ENCODE results near the gene ASTN1. TPM values are rescaled to one million over a fixed set of nuclear protein-coding genes. Genes with fewer than 3 reads are reported as not detected.

ASTN1 gene
- total RNA-seq, 2 experiments from 2014 or later = not detected

GRCh38 chr1:176831150-176831549 is 333.4 kb downstream of the ASTN1 start:
- intact Hi-C loops (cut with micrococcal nuclease) = no loop called here
- ChIA-PET POLR2A (no interaction called here), CTCF (no interaction called here)
- Mint-ChIP-seq H3K4me1 (ENCODE audit: low read depth) (no peaks in the 10 kb centered on the region), H3K9me3 (no peaks in the 10 kb centered on the region), H3K27me3 (no peaks in the 10 kb centered on the region), H3K36me3 (no peaks in the 10 kb centered on the region), H3K4me3 (no peak overlapping the region), H3K27ac (no peak overlapping the region)
- DNase-seq = no peak

GRCh38 chr1:176829261-176829660 is 335.3 kb downstream of the ASTN1 start:
- Mint-ChIP-seq H3K4me1 (ENCODE audit: low read depth) (no peaks in the 10 kb centered on the region), H3K9me3 (no peaks in the 10 kb centered on the region), H3K36me3 (no peaks in the 10 kb centered on the region), H3K4me3 (no peak overlapping the region), H3K27me3 (no peaks in the 10 kb centered on the region), H3K27ac (no peak overlapping the region)
- ChIA-PET CTCF (interaction anchor here (0.8 kb wide), 1 partner anchor 14 kb away, joined by 4 read pairs; no protein-coding TSS in a partner anchor), POLR2A (no interaction called here)
- DNase-seq = no peak
- intact Hi-C loops (cut with micrococcal nuclease) = no loop called here

- Mint-ChIP-seq H3K4me3 (no peak overlapping the region), H3K27me3 (peaks cover 4% of the 10 kb centered on the region), H3K36me3 (no peaks in the 10 kb centered on the region), H3K9me3 (no peaks in the 10 kb centered on the region), H3K4me1 (ENCODE audit: low read depth) (no peaks in the 10 kb centered on the region), H3K27ac (no peak overlapping the region)
- intact Hi-C loops (cut with micrococcal nuclease) = no loop called here
- no peak for DNase-seq
- ChIA-PET CTCF (no interaction called here), POLR2A (no interaction called here)
Observed at GRCh38 chr1:176826265-176826664, 338.2 kb downstream of the ASTN1 start.

- intact Hi-C loops (cut with micrococcal nuclease) = no loop called here
- H3K4me1 Mint-ChIP-seq (ENCODE audit: low read depth) = no peaks in the 10 kb centered on the region
- peaks cover 4% of the 10 kb centered on the region for H3K27me3 Mint-ChIP-seq
- no peaks in the 10 kb centered on the region for H3K36me3 Mint-ChIP-seq
- DNase-seq = no peak
- POLR2A ChIA-PET = no interaction called here
- H3K4me3 Mint-ChIP-seq = no peak overlapping the region
- no peak overlapping the region for H3K27ac Mint-ChIP-seq
- CTCF ChIA-PET = no interaction called here
- H3K9me3 Mint-ChIP-seq = no peaks in the 10 kb centered on the region
Observed at GRCh38 chr1:176820391-176821031, 344.0 kb downstream of the ASTN1 start.

GRCh38 chr1:176816232-176816631 is 348.3 kb downstream of the ASTN1 start:
- Mint-ChIP-seq H3K27ac (no peak overlapping the region), H3K4me3 (no peak overlapping the region), H3K9me3 (no peaks in the 10 kb centered on the region), H3K36me3 (no peaks in the 10 kb centered on the region), H3K27me3 (no peaks in the 10 kb centered on the region), H3K4me1 (ENCODE audit: low read depth) (no peaks in the 10 kb centered on the region)
- POLR2A ChIA-PET = no interaction called here
- DNase-seq = no peak
- intact Hi-C loops (cut with micrococcal nuclease) = no loop called here
- CTCF ChIA-PET = no interaction called here

- H3K4me3 Mint-ChIP-seq = no peak overlapping the region
- no peaks in the 10 kb centered on the region for H3K36me3 Mint-ChIP-seq
Observed at GRCh38 chr1:176815621-176816020, 348.9 kb downstream of the ASTN1 start.

GRCh38 chr1:176811511-176812288 is 352.8 kb downstream of the ASTN1 start:
- Mint-ChIP-seq H3K27me3 (no peaks in the 10 kb centered on the region), H3K4me3 (no peak overlapping the region), H3K36me3 (no peaks in the 10 kb centered on the region), H3K27ac (no peak overlapping the region), H3K4me1 (ENCODE audit: low read depth) (no peaks in the 10 kb centered on the region), H3K9me3 (no peaks in the 10 kb centered on the region)
- ChIA-PET CTCF (no interaction called here), POLR2A (no interaction called here)
- no peak for DNase-seq
- intact Hi-C loops (cut with micrococcal nuclease) = no loop called here

More at GRCh38 chr1:176815621-176816020, 348.9 kb downstream of the ASTN1 start:
- no peaks in the 10 kb centered on the region for H3K27me3 Mint-ChIP-seq
- intact Hi-C loops (cut with micrococcal nuclease) = no loop called here
- no peaks in the 10 kb centered on the region for H3K4me1 Mint-ChIP-seq (ENCODE audit: low read depth)
- ChIA-PET POLR2A (no interaction called here), CTCF (no interaction called here)
- H3K9me3 Mint-ChIP-seq = no peaks in the 10 kb centered on the region
- H3K27ac Mint-ChIP-seq = no peak overlapping the region
- DNase-seq = no peak

- no peak overlapping the region for H3K27ac Mint-ChIP-seq
- CTCF ChIA-PET = no interaction called here
- H3K9me3 Mint-ChIP-seq = no peaks in the 10 kb centered on the region
- no peaks in the 10 kb centered on the region for H3K4me1 Mint-ChIP-seq (ENCODE audit: low read depth)
- H3K27me3 Mint-ChIP-seq = no peaks in the 10 kb centered on the region
- H3K36me3 Mint-ChIP-seq = no peaks in the 10 kb centered on the region
- no peak for DNase-seq
- POLR2A ChIA-PET = no interaction called here
- intact Hi-C loops (cut with micrococcal nuclease) = no loop called here
- H3K4me3 Mint-ChIP-seq = no peak overlapping the region
Observed at GRCh38 chr1:176809292-176809691, 355.2 kb downstream of the ASTN1 start.

Small RNAs within 50 kb of the gene (microRNA-seq; reads per million reads assigned to microRNA genes)
- gene MIR488 (ENCODE audit: borderline microRNAs expressed, borderline number of aligned reads, borderline replicate concordance) = not detected

Other genes starting within 250 kb of the ASTN1 start
- gene BRINP2, start 6.2 kb upstream of the ASTN1 start, total RNA-seq = not detected